ENCODE results near the gene CMIP.

The CMIP gene

DNA sequence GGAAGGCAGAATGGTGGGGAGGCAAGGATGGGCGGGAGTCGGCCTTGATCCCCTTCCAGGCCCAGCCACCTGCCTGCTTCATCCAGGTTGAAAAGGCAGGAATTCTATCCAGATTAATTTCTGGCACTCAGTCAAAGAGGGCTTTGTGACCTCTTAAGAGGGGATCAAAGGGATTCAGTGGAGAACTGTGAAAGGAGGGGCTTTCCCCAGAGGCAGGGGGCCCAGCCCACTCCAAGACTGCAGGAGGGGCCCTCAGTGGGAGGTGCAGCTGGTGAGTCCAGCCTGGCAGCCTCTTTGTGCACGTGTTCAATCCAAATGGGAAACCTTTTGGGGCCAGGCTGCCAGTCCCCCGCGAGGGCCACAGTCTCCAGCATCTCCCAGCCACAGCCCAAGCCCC is 186.0 kb downstream of the CMIP start:
- H3K4me1 ChIP-seq (ENCODE audit: control insufficient read depth, insufficient read depth, low read length, unreplicated experiment): peaks cover 8% of the 10 kb centered on the region

DNA sequence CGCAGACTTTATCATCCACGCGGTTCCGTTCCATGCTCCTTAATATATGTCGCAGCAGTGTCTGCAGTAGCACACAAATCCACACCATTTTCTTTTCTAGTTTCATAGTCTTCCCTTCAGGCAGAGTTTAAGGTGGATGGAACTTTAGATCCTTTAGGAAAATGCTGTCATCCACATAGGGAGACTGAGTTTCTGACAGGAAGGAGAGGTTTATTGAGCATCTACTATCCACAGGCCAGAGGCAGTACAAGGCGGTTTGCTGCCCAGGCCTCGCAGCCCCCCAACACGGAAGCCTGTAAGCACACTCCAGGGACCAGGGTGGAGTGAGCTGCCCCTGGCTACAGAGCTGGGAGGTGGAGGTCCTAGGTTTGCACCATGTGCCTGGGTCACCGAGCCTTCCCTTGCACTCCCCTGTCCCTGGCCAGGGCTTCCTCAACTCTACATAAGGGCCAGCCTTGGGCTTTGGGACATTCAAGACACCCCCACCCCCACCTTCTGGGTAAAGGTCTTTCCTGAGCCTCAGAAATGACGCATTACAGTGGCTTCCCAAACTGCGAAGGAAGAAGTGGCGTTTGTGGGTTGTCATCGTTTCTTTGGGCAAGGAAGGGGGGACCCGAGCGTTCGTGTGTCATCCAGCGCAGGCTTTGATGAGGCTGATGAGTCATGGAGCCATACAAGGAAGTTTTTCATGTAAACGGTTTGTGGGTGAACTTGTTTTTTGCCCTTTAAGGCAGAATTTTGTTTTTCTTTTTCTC is 188.0 kb downstream of the CMIP start:
- Histone ChIP-seq H3K27ac (ENCODE audit: low read depth, low read length) (no peak overlapping the region), H3K79me2 (ENCODE audit: control insufficient read depth, insufficient read depth, low read length, unreplicated experiment) (no peaks in the 10 kb centered on the region), H3K4me3 (ENCODE audit: low read depth, low read length) (no peak overlapping the region), H3K4me1 (ENCODE audit: control insufficient read depth, insufficient read depth, low read length, unreplicated experiment) (no peaks in the 10 kb centered on the region), H3K27me3 (ENCODE audit: insufficient read depth, low read length) (no peaks in the 10 kb centered on the region), H3K36me3 (ENCODE audit: insufficient read depth, low read length) (no peaks in the 10 kb centered on the region), H2AFZ (ENCODE audit: low read length, unreplicated experiment) (no peak overlapping the region)

More for the DNA sequence above, 186.0 kb downstream of the CMIP start:
- Histone ChIP-seq H2AFZ (ENCODE audit: low read length, unreplicated experiment) (no peak overlapping the region), H3K79me2 (ENCODE audit: control insufficient read depth, insufficient read depth, low read length, unreplicated experiment) (no peaks in the 10 kb centered on the region), H3K4me3 (ENCODE audit: low read depth, low read length) (no peak overlapping the region), H3K36me3 (ENCODE audit: insufficient read depth, low read length) (no peaks in the 10 kb centered on the region), H3K27ac (ENCODE audit: low read depth, low read length) (no peak overlapping the region), H3K27me3 (ENCODE audit: insufficient read depth, low read length) (no peaks in the 10 kb centered on the region)

DNA sequence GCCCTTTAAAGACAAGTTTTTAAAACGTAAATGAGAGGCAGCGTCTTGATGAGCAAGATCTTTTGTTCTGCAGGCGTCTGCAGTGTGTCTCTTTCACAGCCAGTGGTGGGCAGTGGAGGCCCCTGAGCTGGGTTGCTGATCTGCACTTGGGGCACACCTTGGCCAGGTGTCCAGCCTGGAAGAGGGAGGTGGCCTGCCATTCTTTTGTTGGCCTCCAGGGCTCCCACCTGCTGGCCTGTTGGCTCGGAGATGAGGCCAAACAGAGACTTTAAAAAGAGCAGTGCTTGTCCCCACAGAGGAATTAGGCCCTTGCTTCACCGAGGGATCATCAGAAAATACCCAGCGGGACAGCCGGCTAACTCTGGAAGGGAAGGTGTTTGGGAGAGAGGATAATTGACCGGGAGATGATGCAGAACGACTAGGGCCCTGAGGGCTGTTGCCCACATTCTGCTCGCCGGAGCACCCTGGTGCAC is 188.6 kb downstream of the CMIP start:
- H3K4me3 ChIP-seq (ENCODE audit: low read depth, low read length): no peak overlapping the region
- no peaks in the 10 kb centered on the region for H3K4me1 ChIP-seq (ENCODE audit: control insufficient read depth, insufficient read depth, low read length, unreplicated experiment)
- no peaks in the 10 kb centered on the region for H3K79me2 ChIP-seq (ENCODE audit: control insufficient read depth, insufficient read depth, low read length, unreplicated experiment)
- no peaks in the 10 kb centered on the region for H3K27me3 ChIP-seq (ENCODE audit: insufficient read depth, low read length)
- H3K27ac ChIP-seq (ENCODE audit: low read depth, low read length): no peak overlapping the region
- no peak overlapping the region for H2AFZ ChIP-seq (ENCODE audit: low read length, unreplicated experiment)
- no peaks in the 10 kb centered on the region for H3K36me3 ChIP-seq (ENCODE audit: insufficient read depth, low read length)

DNA sequence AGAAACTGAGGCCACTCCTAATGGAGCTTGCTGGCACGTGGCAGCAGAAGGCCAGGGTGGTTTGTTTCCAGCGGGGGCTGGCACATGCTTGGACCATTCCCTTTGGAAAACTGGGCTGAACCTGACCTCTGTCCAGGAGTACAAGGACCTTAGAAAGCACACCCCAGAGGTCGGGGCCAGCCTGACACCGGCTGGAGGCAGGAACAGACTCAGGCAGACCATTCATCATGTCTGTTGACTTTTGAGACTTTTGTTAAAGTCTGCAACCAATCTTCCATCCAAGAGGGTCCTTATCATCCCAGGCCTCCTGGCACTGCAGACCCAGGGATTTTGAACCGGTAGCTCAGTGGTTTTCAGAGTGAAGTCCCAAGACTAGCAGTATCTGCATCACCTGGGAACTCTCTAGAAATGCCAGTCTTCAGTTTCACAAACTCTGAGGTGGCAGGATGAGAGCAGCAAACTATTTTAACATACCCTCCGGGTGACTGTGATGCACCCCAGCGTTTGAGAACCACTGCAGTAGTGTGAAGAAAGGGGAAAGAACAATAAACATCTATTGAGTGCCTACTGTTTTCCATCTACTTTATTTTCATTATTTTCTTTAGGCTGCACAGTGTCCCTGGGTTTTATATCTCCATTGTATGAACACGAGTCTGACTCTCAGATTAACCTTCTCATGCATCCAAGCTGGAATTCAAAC is 189.2 kb downstream of the CMIP start:
- H3K27me3 ChIP-seq (ENCODE audit: insufficient read depth, low read length): no peaks in the 10 kb centered on the region
- no peak overlapping the region for H3K4me3 ChIP-seq (ENCODE audit: low read depth, low read length)
- no peaks in the 10 kb centered on the region for H3K4me1 ChIP-seq (ENCODE audit: control insufficient read depth, insufficient read depth, low read length, unreplicated experiment)
- H3K36me3 ChIP-seq (ENCODE audit: insufficient read depth, low read length): no peaks in the 10 kb centered on the region
- H3K79me2 ChIP-seq (ENCODE audit: control insufficient read depth, insufficient read depth, low read length, unreplicated experiment): no peaks in the 10 kb centered on the region
- H3K27ac ChIP-seq (ENCODE audit: low read depth, low read length): no peak overlapping the region
- no peak overlapping the region for H2AFZ ChIP-seq (ENCODE audit: low read length, unreplicated experiment)

DNA sequence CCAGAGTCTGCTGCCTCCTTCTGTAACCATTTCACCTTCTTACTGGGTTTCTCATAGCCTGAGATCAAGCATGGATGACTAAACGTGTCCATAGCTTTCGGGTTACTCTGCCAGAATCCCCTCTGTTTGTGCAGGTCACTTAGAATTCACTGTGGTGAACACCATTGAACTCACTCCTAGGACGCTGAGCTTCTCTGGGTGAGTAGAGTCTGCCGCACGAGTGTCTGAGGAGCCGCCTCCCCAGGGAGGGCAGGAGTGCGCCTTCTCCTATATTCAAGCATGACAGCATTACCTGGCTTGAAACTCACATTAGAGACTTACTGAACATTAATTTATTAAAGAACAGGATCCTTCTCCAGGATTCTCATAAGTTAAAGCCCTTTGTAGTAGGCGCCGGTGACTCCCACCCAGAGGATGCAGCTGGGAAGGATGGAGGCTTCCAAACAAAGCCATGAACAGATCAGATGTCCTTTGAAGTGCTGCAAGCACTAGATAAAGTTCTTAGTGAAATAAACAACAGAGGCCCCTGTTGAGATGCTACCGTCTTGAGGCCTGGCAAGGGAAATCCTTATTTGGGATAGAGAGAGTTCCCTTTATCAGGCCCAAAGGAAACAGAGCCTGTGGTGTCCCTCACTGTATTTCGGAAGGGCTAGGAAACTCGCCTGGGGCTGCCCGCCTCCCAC is 189.9 kb downstream of the CMIP start:
- no peak overlapping the region for H3K27ac ChIP-seq (ENCODE audit: low read depth, low read length)
- H3K36me3 ChIP-seq (ENCODE audit: insufficient read depth, low read length): no peaks in the 10 kb centered on the region
- H3K4me3 ChIP-seq (ENCODE audit: low read depth, low read length): no peak overlapping the region
- H3K4me1 ChIP-seq (ENCODE audit: control insufficient read depth, insufficient read depth, low read length, unreplicated experiment): no peaks in the 10 kb centered on the region
- H3K79me2 ChIP-seq (ENCODE audit: control insufficient read depth, insufficient read depth, low read length, unreplicated experiment): no peaks in the 10 kb centered on the region
- no peak overlapping the region for H2AFZ ChIP-seq (ENCODE audit: low read length, unreplicated experiment)
- H3K27me3 ChIP-seq (ENCODE audit: insufficient read depth, low read length): no peaks in the 10 kb centered on the region

DNA sequence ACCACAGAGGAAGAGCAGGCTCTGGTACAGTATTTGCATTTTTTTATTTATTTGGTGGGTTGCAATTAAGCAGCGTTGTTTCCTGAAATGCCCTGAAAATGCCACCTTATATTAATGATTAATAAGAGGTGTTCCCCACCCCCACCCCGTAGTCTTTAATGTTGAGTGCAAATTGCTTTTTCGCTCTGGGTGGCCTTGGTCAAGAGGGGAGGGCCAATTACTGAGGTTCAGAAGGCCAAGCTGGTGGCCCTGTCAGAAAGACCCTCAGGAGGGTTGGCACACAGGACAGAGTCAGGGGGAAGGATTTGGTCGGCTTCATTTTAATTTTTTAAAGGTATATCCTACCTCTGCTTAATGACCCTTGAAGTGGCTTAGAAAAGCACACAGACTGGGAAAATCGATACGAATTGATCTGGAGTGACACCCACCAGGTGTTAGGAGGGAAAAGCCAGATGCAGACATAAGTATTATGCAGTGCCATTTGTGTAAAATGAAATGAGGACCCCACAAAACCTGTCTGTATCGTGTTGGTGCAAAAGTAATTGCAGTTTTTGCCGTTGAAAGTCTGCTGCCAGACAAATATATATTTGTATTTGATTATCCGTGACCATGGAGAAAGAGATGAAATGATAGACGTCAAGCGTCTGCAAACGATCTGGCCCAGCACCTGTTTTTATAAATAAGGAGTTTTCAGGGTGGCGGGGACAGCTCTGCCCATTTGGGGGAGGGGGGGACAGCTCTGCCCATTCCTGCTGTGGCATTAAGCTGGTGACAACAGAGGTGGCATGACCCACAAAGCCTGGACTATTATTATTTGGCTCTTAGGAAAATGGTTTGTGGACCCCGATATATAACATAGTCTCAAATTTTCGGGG is 190.7 kb downstream of the CMIP start:
- Histone ChIP-seq H3K79me2 (ENCODE audit: control insufficient read depth, insufficient read depth, low read length, unreplicated experiment) (no peaks in the 10 kb centered on the region), H3K4me1 (ENCODE audit: control insufficient read depth, insufficient read depth, low read length, unreplicated experiment) (no peaks in the 10 kb centered on the region), H3K36me3 (ENCODE audit: insufficient read depth, low read length) (no peaks in the 10 kb centered on the region), H2AFZ (ENCODE audit: low read length, unreplicated experiment) (no peak overlapping the region), H3K27me3 (ENCODE audit: insufficient read depth, low read length) (no peaks in the 10 kb centered on the region), H3K27ac (ENCODE audit: low read depth, low read length) (no peak overlapping the region), H3K4me3 (ENCODE audit: low read depth, low read length) (no peak overlapping the region)

DNA sequence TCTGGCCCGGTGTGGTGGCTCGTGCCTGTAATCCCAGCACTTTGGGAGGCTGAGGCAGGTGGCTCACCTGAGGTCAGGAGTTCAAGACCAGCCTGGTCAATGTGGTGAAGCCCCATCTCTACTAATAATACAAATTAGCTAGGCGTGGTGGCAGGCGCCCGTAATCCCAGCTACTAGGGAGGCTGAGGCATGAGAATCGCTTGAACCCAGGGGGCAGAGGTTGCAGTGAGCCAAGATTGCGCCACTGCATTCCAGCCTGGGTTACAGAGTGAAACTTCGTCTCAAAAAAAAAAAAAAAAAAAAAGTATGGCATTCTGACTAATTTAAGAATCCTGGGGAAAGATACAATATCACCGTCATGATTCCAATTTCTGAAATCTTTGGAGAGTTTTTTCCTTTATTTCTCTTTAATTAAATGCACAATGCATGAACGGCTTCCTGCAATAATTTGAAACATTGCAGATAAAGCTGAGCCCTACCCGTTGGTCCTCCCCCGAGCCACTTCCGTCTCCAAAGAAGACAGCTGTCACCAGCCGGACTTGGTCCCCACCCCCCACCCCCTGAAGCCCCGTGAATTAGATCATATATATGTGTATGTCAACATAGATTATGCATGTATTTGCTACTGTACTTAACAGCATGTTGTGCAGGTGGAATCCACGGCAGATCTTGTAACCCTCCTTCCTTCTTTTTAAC is 191.8 kb downstream of the CMIP start:
- Histone ChIP-seq H3K4me1 (ENCODE audit: control insufficient read depth, insufficient read depth, low read length, unreplicated experiment) (no peaks in the 10 kb centered on the region), H3K79me2 (ENCODE audit: control insufficient read depth, insufficient read depth, low read length, unreplicated experiment) (no peaks in the 10 kb centered on the region), H3K27me3 (ENCODE audit: insufficient read depth, low read length) (no peaks in the 10 kb centered on the region), H2AFZ (ENCODE audit: low read length, unreplicated experiment) (no peak overlapping the region), H3K4me3 (ENCODE audit: low read depth, low read length) (no peak overlapping the region), H3K36me3 (ENCODE audit: insufficient read depth, low read length) (no peaks in the 10 kb centered on the region), H3K27ac (ENCODE audit: low read depth, low read length) (no peak overlapping the region)

DNA sequence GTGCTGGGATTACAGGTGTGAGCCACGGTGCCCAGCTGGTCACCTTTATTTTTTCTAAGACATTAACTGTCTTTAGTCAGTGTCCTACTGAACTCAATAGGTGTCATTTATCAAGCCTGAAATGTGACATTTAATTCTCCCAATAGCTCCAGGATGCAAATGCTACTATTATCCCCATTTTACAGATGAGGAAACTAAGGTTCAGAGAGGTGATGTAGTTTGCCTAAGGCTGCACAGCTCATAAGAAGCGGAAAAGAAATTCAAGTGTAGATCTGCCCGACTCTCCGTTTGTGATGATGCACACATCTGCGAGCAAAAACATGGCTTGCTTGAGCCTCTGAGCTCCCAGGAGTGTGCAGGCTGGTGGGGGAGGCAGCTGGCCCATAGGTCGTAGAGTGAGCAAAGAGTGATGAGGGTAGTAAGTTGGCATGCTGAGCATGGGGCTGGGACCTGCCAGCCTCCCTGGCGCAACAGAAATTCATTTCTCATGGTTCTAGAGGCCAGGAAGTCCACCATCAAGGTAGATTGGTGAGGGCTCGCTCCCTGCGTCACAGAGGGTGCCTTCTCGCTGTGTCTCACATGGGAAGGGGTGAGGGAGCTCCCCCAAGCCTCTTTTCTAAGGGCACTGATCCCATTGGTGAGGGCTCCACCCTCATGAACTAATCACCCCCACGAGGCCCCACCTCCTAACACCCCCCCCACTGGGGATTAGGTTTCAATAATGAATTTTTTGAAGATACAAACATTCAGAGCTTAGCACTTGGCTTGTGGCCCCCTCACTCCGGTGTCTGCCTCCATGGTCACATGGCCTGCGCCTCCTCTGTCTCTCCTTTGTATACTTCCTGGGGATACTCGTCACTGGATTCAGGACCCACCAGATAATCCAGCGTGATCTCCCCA is 193.0 kb downstream of the CMIP start:
- Histone ChIP-seq H3K4me1 (ENCODE audit: control insufficient read depth, insufficient read depth, low read length, unreplicated experiment) (no peaks in the 10 kb centered on the region), H3K36me3 (ENCODE audit: insufficient read depth, low read length) (no peaks in the 10 kb centered on the region), H3K4me3 (ENCODE audit: low read depth, low read length) (no peak overlapping the region), H3K27me3 (ENCODE audit: insufficient read depth, low read length) (no peaks in the 10 kb centered on the region), H3K27ac (ENCODE audit: low read depth, low read length) (no peak overlapping the region), H2AFZ (ENCODE audit: low read length, unreplicated experiment) (no peak overlapping the region), H3K79me2 (ENCODE audit: control insufficient read depth, insufficient read depth, low read length, unreplicated experiment) (no peaks in the 10 kb centered on the region)

DNA sequence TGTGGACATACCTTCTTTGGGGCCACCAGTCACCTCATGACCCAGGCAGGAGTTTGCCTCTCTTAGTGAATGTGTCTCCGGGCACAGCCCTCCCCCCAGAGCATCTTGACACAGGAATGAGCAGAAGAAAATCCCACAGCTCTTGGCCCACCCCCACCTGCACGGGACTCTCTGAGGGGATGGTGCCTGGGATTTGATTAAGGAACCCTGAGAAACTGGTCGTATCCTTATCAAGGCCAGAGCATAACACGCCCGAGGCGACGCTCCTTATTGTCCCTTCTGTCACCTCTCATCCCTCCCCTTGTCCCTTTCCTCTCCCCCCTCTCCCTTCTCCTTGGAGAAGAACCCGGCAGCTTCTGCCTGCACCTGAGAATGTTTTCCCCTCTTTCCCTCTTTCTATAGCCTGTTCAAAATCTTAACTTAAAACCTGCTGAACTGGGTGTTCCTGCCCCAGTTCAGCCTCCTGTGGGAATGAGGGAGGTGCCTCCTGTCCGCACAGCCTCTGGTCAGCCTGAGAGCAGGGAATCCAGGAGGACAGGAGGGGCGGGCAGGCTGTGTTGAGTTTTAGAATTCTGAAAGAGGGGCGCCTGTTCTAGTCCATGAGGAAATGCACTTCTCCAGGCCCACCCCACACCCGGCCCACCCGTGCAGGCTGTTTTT is 193.8 kb downstream of the CMIP start:
- Histone ChIP-seq H3K36me3 (ENCODE audit: insufficient read depth, low read length) (no peaks in the 10 kb centered on the region), H3K4me3 (ENCODE audit: low read depth, low read length) (no peak overlapping the region), H2AFZ (ENCODE audit: low read length, unreplicated experiment) (no peak overlapping the region), H3K27me3 (ENCODE audit: insufficient read depth, low read length) (no peaks in the 10 kb centered on the region), H3K27ac (ENCODE audit: low read depth, low read length) (no peak overlapping the region), H3K79me2 (ENCODE audit: control insufficient read depth, insufficient read depth, low read length, unreplicated experiment) (no peaks in the 10 kb centered on the region), H3K4me1 (ENCODE audit: control insufficient read depth, insufficient read depth, low read length, unreplicated experiment) (no peaks in the 10 kb centered on the region)

Measured in ACC112 (cell line).